Retinal pigment epithelial cell (primary cell): ENCODE data around the gene MYH10.

ENCODE experiments used
- DNase-seq: peaks from one replicate; pipeline ENCODE4 v3.0.0-alpha.2; 2010; ENCODE audit warnings: low read depth
- H3K4me3 ChIP-seq: 2 replicates; pipeline ENCODE4 v1.5.1; 2011; ENCODE audit warnings: mild to moderate bottlenecking, low read length, control low read depth, moderate library complexity
- TF ChIP-seq, protein P1 (sequence below): conservative IDR thresholded peaks from 2 replicates; pipeline ENCODE4 v1.5.1; 2011; ENCODE audit warnings: low read depth, low read length, control low read depth, inconsistent platforms

MYH10 gene

DNA sequence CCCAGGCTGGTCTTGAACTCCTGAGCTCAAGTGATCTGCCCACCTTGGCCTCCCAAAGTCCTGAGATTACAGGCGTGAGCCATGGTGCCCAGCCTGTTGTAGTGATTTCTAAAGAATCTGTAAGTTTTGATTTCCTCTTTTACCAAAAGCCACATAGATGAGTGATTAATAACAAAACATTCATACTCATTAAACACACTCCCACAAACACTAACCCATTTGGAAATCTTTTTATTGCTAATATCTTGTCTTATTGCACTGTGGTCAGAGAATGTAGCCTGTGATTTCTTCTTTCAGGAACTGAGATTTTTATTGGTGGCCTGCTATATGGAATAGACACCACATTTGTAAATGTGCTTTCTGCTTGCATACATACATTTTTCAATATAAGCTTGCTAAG lies 31.6 kb downstream of the MYH10 start:
- no peak for DNase-seq
- no peak overlapping the region for H3K4me3 ChIP-seq
- TF ChIP-seq, protein P1, sequence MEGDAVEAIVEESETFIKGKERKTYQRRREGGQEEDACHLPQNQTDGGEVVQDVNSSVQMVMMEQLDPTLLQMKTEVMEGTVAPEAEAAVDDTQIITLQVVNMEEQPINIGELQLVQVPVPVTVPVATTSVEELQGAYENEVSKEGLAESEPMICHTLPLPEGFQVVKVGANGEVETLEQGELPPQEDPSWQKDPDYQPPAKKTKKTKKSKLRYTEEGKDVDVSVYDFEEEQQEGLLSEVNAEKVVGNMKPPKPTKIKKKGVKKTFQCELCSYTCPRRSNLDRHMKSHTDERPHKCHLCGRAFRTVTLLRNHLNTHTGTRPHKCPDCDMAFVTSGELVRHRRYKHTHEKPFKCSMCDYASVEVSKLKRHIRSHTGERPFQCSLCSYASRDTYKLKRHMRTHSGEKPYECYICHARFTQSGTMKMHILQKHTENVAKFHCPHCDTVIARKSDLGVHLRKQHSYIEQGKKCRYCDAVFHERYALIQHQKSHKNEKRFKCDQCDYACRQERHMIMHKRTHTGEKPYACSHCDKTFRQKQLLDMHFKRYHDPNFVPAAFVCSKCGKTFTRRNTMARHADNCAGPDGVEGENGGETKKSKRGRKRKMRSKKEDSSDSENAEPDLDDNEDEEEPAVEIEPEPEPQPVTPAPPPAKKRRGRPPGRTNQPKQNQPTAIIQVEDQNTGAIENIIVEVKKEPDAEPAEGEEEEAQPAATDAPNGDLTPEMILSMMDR = no peak

DNA sequence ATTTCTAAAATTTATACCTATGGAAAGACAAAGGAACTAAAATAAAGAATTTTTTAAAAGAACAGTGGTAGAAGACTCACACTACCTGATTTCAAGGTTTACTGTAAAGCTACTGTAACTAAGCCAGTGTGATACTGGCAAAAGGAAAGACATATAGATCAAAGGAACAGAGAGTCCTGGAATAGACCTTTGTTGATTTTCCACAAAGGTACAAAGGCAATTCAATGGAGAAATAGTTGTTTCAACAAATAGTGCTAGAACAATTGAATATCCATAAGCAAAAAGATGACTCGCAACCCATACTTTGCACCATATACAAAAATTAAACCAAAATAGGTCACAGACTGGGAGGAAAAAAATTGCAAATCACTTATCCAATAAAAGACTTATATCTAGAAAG lies 36.7 kb downstream of the MYH10 start:
- no peak overlapping the region for H3K4me3 ChIP-seq
- TF ChIP-seq, protein P1 = no peak
- DNase-seq = no peak

DNA sequence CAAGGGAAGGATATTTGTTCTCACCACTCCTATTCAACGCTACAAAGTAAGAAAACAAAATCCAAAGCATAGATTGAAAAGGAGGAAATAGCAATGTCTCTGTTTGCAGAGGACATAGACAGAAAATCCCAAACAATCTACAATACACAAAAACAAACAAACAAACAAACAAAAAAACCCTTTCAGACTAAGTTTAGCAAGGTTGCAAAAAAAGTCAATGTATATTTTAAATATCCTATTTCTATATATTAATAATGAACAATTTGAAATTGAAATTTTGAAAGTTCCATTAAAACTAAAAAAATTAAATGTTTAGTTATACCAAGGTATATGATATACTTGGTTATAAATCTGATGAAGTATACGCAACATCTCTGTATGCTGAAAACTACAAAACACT lies 37.2 kb downstream of the MYH10 start:
- TF ChIP-seq, protein P1 = no peak
- DNase-seq = no peak
- no peak overlapping the region for H3K4me3 ChIP-seq

DNA sequence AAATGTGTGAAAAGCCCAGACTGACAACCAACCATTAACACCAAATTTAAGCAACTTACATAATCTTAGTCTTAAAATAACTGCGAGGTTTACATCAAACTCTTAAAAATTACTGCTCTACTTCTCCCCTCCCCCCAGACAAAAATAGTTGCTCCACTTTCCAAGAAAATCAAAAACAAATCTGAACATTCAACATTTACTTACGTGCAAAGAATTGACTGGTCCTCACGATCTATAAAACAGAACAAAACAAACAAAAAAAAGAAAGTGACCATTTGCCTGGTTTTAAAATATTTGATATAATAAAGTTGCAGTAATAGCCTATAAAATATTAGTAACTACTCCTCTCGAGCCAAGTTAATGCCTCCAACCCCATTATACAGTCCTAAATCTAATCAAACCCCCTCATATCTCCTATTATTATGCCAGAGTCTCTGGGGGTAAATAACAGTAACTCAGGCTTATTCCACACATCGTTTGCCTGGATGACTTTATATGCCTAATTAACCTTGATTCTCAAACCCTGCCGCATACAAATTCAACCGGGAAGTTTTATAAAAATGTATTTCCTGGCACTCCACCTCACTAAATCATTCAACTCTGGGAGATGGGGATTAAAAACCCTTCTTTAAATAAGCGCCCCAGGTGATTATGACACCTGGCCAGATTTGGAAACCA lies 41.5 kb downstream of the MYH10 start:
- TF ChIP-seq, protein P1 = no peak
- no peak for DNase-seq
- no peak overlapping the region for H3K4me3 ChIP-seq

DNA sequence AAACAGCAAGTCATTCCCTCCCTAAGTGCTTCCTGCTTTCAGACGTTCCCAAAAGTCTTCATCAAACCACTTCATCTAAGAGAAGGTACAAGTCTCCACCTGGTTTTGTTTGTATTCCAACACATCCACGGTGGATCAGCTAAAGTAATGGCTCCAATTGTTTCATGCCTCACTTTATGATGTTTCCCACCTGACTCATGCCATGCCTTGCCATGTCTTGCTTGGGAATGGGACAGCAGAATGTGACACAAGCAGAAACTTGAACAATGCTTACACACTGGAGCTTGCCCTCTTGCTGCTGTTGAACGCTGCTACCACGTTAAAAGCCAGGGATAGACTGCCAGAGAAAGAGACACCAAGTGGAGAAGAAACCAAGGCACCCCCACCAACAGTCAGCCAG lies 43.8 kb downstream of the MYH10 start:
- H3K4me3 ChIP-seq = no peak overlapping the region
- no peak for DNase-seq
- TF ChIP-seq, protein P1 = no peak

DNA sequence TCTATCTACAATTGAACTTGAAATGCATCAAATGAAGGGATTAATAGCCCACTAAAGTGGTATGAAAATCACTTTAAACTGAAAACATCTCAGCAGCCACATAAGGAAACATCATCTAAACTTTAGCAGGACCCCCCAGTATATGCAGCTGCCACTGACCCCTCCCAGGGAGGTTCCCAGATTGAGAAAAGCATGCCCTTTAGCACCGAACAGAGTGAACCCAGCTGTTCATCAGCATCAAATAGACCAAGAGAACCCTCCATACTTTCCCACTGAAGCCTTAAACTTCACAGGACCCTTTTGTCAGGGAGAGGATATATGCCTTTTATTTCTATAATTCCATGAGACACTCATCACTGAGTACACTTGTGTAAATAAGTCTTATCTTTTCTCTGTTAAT lies 44.6 kb downstream of the MYH10 start:
- H3K4me3 ChIP-seq = no peak overlapping the region
- TF ChIP-seq, protein P1 = no peak
- DNase-seq = no peak

DNA sequence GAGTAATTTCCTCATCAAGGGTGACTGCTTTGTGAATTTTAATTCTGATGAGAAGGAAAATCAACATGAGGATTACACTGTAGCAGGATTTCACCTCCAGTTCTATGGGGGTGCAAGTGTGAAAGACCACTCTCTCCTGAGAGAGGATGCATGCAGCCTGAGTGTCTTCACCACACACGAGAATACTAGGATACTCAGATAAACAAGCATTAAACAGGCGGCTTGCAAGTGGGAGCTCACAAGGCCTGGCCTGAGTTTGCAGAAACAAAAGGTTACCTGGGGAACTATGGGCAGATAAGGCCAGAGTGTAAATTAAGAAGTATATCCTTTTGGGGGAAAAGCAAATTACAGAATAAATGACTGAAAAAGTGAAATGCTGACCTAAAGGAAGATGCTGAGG lies 46.6 kb downstream of the MYH10 start:
- DNase-seq = no peak
- H3K4me3 ChIP-seq = no peak overlapping the region
- TF ChIP-seq, protein P1 = no peak
